GM19240 (cell line): Measurements from ENCODE around the gene MYO7B.

Source experiments
- DNase-seq: peaks from one replicate; pipeline ENCODE4 v3.0.0; 2011; ENCODE audit warnings: low spot score; ENCODE audit not compliant: insufficient read length

MYO7B gene

DNA sequence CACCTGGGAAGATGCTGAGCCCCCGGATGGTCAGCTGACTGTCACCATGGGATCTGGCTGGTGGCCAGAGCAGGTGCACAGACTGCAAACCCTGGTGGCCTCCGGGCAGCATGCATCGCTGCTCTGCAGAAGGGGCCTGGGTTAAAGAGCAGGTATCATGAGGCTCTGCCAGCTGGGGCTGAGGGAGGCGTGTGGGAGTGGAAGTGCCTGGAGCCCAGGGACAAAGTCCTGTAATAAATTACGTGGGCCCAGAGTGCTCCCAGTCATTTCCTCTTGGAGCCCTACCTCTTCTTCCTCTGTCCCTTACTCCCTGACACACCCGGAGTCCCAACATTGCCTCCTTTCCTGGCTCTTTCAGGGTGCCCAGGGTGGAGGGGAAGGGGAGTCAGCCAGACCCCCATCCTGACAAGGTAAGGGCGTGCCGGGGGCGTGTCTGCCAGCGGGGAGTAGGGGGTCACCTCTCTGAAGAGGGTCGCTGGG lies at the start of gene MYO7B:
MYO7B (plus strand) TSS at position 262 of the 480 bp plus-strand sequence. CDS start 24,040 bp downstream, outside the sequence.
- no peak for DNase-seq

DNA sequence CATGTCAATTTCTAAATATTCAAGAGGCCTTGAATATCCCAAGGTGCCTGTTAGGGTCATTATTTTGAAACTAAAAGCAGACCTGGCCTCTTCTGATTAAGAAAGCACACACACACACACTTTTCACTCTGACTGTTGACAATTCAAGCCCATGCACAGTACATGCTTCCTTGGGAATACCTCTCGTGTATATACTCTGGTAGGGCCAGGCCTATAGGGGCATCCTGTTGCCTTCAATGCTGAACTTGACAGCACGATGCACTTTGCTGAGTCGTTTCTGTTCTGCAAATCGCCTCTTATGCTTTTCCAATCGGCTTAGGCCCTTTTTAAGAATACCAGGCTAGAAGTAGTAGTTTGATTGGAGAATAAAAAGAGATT lies 49.8 kb upstream of the MYO7B start:
- no peak for DNase-seq

DNA sequence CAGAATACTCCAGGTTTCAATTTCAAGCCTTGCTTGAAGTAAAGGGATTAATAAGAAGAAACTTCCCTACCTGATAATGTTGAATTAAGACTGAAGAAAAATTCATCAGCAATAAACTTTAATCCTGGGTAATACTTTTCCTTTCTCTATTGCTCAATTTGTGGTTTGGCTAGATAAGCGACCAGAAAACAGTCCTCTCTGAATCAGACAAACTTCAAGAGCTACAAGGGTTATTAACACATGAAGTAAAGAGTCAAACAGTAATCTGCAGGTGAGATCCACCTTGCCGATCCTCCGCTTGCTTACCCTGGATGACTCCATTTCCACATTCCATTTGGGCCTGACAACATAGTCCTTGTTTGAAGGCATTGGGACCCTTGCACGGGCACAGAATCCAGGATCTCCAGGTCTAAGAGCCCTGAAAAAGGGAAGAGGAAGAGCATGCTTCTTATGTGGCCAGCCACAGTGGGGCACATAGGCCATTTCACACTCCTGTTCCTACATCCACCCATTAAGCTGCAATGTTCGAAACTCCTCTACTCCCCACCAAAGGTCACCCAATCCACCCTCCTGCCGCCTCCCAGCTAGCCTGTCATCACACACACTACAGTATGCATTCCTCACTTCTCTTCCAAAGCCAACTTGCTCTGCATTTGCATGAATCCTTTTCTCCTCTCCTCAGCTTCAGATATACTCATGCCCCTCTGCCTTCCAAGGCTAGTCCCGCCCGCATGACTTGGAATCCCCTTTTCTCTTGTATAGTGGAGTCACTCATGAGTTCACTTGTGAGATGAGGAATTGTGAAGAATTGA lies 49.0 kb upstream of the MYO7B start:
- no peak for DNase-seq

DNA sequence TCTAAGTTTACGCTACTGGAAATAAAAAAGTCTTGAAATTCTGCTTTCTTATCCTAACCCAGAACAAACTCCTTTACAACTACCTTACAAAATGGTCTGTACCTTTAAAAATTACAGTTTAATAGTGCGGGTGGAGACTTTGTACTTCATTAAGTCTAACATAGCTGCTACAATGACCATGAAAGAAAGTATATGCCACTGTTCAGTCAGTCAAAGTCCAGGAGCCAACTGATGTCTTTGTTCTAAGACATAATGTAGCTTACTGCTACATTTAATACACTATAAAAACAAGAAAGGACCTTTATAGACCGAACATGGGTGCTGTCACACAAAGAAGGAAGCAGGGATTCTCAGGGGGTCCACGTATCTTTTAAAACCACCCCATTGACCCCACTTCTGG lies 45.2 kb upstream of the MYO7B start:
- no peak for DNase-seq

DNA sequence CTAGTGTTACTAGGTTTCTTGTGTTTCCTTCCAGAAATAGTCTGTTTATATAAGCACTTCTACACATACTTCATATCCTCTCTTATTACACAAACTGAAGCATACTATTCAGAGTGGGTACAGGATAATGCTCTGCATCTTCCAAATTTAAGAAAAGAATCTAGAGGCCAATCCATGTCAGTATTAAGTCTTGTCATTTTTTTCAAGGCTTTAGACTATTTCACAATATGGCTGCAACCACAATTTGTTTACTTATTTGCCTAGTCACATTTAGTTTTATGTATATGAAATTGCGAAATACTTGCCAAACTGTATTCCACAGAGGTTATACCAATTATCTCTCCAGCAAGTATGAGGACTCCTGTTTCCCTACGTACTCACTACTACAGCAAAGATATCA lies 37.1 kb upstream of the MYO7B start:
- no peak for DNase-seq

DNA sequence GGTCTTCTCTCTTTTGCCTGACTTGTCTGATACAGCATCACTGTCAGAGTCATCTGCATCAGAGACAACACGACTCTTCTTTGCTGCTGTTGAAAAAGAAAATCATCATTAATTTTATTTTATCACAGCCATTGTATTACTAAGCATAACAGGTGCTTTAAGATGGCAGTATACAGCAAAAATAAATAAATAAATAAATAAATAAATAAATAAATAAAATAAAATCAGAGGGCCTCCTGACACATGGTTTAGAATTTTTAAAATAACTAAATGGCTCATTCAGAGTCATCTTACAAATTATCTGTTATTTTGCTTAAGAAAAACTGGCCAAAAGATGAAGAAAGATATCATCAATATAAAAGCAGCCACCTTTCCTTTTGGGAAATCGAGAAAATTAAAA lies 32.0 kb upstream of the MYO7B start:
- no peak for DNase-seq

DNA sequence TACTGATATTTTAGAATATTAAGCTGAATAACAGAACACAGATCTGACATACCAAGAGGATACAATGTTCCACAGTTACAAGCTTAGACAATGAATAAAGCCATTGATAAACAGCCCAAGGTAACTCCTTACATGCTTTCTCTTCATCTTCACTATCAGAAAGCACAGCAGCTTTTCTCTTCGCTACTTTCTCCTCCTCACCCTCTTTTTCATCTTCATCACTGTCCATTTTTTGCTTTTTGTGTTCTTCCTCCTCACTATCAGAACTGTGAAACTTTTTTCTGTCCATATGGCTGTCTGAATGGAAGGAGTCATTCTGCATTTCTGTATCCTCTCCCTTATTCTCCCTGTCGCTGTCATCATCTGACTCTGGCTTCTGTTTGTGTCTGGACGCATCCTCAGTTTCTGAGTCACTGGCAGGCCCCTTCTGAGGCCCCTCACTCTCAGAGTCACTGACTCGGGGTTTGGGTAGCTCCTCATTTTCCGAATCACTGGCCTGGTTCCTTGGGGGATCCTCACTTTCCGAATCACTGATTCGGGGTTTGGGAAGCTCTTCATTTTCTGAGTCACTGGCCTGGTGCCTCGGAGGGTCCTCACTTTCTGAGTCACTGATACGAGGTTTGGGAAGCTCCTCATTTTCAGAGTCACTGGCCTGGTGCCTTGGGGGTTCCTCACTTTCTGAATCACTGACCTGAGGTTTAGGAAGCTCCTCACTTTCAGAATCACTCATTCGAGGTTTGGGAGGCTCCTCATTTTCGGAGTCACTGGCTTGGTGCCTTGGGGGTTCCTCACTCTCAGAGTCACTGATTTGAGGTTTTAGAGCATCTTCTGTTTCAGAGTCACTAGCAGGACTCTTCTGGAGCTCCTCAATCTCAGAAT lies 30.7 kb upstream of the MYO7B start:
- DNase-seq, result no peak

DNA sequence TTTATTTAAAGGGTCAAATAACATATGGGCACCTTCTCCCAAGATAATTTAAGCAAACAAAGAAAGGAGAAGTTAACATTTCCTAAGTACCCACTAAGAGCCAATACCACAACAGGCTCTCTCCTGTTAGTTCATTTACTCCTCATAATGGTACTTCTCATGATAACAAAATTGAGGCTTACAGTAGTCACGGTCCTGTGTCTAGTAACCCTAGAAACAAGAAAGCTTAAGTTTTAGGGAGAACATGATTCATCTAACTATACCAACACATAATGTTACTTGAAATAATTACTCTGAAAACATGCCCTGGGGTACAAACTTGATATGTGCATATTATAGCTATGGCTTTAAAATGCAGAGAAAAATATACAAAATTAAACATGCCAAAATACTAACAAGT lies 29.0 kb upstream of the MYO7B start:
- no peak for DNase-seq

DNA sequence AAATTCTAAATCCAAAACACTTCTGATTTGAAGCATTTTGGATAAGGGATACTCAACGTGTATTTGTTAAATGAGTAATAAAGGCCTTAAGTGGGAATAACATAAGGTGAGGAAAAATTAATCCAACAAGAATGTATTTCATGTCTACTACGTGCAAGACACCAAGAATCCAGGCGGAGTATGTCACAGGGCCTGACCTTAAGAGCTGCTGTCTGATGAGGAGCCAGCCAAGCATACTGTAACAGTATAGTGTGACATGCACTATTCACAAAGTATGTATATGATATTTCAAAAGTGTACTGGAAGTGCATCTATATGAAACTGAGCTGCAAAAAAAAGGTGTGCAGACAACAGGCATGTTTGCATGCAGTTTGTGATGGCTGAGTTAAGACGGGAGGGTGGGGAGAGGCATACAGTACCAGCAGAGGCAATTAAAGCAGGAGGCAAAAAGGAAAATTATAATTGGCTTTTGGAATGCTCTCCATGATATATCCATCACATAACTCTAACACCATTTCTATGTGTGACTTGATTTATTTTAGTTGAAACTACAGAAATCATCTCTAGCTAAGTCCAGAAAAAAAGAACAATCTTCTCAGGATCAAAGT lies 27.4 kb upstream of the MYO7B start:
- no peak for DNase-seq

DNA sequence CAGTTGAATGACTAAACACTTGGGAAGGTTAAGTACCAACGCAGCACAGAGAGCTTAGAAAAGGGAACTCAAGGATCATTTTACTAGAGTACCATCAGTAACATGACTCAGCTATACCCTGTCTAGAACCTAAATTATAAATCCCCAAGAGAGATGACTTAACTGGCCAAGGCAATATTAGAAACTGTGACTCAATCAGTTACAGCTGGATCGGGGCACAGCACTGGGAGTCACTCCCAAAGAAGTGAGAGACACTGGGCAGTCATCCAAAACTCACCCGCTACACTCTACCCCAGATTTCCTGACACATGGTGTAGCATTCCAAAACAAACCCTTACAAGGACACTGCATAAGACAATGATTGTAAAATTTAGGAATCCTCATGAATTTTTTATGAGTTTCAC lies 26.9 kb upstream of the MYO7B start:
- DNase-seq, result no peak

DNA sequence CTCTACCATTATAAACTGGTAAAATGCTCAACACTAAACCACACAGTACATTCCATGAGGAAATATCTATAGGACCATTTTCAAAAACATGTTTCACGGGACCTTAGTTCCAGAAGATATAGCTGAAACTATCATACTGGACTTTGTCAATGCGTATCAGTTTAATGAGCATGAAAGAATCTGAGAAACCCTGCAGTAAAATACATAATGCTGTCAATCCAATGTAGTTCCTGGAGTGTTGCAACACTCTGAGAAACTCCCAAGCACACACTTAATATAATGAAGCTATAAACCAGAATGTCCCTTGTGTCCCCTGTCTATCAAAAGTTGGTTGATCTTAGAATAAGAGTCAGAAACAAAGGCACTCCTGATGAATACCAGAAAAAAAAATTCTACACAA lies 25.4 kb upstream of the MYO7B start:
- no peak for DNase-seq

DNA sequence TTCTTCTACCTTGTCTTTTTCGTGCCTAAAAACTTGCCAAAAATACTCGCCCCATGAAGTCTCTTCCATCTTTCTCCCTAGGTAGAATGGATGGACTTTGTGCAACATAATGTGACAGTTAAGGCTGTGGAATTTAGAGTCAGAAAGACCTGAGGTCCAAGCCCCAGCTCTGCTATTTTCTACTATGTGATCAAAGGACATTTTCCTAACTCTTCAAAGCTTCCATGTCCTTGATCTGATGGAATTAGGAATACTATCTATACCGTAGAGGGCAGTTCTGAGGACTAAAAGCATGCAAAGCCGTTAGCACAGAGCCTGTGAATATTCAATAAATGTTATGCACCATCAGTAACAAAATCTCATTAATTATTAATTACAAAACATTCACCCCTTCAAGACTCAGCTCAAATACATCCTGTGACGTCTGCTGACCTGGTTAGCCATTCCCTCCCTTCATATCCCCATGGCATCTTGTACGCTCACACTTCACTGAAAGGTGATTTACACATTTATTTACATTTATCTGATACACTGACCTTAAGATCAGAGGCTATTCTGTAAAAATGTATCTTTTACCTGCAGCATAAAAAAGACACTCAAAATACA lies 24.3 kb upstream of the MYO7B start:
- DNase-seq, result no peak

DNA sequence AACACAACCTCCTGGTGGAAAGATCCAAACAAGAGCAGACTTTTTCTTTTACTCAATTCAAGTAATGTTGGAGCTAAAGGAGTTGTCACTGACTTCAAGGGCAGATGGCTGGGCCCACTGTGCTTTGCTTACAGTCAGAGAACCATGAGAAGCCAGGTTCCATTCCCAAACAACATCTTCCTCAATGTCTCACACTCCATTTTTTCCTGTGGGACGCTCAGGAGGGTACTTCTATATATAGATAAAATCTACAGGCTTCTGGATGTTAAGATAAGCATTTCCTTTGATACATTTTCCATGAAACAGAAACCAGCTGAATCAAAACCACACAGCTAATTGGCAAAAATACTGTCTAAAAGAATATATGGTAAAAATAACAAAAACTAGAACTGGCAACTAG lies 23.6 kb upstream of the MYO7B start:
- no peak for DNase-seq

DNA sequence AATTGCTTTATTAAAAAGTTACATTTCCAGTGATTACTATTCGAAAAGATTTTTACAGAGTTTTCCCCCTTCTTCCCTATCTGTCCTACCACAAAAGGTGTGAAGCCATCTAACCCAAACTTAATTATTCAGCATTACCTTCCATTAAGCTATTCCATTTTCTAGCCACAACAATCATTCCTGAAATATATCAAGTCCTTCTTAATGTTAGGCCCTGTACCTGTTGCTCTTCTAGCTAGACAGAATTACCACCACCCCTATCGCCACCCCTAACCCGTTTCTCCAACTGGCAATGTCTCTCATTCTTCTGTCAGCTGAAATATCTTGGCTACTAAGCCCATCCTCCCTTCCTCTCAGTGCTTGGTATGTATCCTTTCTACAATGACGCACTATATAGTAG lies 23.1 kb upstream of the MYO7B start:
- no peak for DNase-seq

DNA sequence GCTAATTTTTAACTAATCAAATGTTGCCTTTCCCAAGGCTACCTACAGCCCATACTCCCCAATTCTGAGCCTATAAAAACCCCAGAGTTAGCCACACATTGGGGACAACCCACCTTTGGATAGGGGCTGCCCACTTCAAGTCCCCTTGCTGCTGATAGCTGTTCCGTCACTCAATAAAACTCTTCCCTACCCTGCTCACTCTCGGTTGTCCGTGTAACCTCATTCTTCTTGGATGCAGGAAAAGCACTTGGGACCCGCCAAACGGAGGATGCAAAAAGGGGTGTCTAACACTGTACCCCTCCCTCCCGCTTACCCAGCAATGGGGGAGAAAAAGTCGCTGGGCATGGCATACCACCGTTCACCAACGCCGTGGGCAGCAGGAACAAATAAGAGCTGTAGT lies 21.4 kb upstream of the MYO7B start:
- DNase-seq, result no peak

DNA sequence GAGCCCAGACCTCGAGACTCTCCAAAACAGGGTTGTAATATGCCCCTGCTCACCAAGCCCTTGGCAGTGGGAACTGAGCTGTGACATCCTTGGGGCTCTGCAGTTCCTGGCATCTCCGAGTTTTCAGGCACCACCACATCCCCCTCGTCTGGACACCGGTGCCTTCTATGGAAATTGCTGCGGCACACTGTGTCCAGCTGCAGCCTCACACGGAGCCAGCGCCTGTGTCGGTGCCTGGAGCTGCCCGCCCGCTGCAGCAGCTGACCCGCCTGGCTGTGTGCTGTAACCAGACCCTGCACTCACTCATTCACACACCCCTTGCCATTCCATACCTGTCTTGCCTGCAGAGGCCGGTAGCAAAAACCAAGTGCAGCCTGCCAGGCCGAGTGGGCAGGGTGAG lies 21.0 kb upstream of the MYO7B start:
- DNase-seq, result no peak

DNA sequence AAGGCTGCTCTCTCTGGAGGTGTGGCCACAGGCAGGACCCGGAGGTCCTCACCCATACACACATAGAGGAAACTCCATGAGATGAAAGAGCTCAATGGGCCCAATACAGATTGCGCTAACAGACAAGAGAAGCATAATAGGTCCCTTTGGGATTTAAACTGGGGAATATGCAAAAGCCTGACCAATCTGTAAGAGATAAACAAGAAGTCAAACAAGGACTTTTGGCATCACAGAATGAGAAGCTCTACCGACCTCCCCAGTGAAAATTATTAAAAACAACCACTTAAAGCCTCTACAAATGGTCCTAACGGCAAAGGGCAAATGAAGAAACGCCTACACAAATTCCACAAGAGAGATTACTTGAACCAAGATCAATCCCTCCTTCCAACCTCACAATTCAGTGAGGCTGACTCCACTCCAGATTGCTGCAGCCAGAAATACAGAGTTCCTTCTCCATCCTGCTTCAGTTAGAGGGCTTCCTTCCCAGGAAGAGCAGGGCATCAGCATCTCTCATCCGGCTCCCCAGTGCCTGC lies 20.0 kb upstream of the MYO7B start:
- DNase-seq, result no peak

DNA sequence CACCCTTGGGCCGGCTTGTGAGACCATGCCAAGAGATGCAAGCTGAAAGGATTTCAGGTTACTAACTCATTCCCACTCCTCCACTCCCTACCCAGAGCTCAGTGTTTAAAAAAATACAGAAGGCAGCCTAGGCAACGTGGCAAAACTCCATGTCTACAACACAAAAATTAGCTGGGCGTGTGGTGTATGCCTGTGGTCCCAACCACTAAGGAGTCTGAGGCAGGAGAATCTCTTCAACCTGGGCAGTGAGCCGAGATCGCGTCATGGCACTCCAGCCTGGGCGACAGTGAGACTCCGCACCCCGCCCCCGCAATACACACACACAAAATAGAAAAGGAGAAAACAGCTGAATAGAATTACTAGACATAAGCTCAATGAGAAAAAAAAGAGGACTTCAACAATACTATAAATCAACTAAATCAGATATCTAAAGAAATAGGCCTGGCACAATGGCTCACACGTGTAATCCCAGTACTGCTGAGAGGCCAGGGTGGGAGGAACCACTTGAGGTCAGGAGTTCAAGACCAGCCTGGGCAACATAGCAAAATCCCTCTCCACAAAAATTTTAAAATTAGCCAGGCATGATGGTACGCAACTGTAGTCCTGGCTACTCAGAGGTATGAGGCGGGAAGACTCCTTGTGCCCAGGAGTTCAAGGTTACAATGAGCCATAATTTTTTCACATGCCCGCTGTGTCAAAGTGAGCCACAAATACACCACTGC lies 19.3 kb upstream of the MYO7B start:
- DNase-seq, result no peak

DNA sequence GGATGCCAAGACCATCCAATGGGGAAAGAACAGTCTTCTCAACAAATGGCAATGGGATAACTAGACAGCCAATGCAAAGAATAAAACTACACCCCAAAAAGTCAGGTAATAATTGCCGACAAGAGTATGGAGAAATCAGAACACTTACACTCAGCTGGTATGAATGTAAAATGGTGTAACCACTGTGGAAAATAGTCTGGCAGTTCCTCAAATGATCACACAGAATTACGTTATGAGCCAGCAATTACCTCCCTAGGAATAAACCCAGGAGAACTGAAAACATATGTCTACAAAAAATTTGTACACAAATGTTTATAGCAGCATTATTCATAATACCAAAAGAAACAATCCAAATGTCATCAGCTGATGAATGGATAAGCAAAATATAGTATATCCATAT lies 18.0 kb upstream of the MYO7B start:
- DNase-seq, result no peak

DNA sequence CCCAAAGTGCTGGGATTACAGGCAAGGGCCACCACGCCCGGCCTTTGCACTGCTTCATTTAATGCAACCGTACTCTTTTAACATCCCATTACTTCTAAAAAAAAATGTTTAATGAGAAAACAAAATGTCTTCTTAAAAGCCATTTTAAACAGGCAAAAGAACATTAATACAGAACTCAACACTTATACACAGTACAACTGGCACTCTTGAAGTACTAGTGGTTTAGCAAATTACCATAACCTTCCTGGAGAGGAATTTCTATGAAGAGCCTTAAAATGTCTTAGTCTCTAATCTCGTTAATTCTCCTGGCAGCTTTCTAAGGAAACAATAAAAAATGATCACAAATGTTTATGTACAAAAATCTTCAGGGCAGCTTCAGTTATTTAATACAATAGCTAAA lies 15.1 kb upstream of the MYO7B start:
- no peak for DNase-seq
